SK-N-MC (cell line): ENCODE measurements around the gene DRP2.
"Not testable (repeated sequence)": the region's sequence is repeated elsewhere in the genome, so short reads cannot be mapped to it uniquely, and the experiment has no call there.

ENCODE experiments used
- DNase-seq: peaks from one replicate; pipeline ENCODE4 v3.0.0-alpha.2; 2011; ENCODE audit warnings: low read depth, low spot score
- H3K27ac ChIP-seq: fragments of 200-600 bp; sonication (generic); 2 replicates; pipeline ENCODE4 v1.5.1; 2016; ENCODE audit warnings: mixed run types
- H3K36me3 ChIP-seq: fragments of 200-600 bp; sonication (generic); 2 replicates; pipeline ENCODE4 v1.6.1; 2017; ENCODE audit warnings: antibody characterized with exemption, low read length, mixed read lengths; ENCODE audit not compliant: insufficient read depth
- H3K4me3 ChIP-seq: fragments of 200-600 bp; sonication (generic); 2 replicates; pipeline ENCODE4 v1.5.1; 2016
- H3K9ac ChIP-seq: fragments of 200-600 bp; sonication (generic); 2 replicates; pipeline ENCODE4 v1.8.0; 2017; ENCODE audit warnings: mixed run types, mixed read lengths; ENCODE audit not compliant: insufficient read length
- H3K9me3 ChIP-seq: fragments of 200-600 bp; sonication (generic); 2 replicates; pipeline ENCODE4 v1.6.1; 2017; ENCODE audit warnings: low read depth, mild to moderate bottlenecking, antibody characterized with exemption, low read length, moderate library complexity, mixed read lengths
- EZH2 ChIP-seq: fragments of 200-600 bp; sonication (generic); IDR thresholded peaks from one replicate; pipeline ENCODE4 v1.6.1; 2017; ENCODE audit warnings: antibody characterized with exemption
- FOXP2 ChIP-seq: optimal IDR thresholded peaks from 2 replicates; pipeline ENCODE3; 2011; ENCODE audit warnings: mild to moderate bottlenecking, moderate library complexity; ENCODE audit not compliant: insufficient read depth; ENCODE audit errors: extremely low read length, control extremely low read depth
- POLR2AphosphoS5 ChIP-seq: IDR thresholded peaks from 2 replicates; pipeline ENCODE4 v1.6.1; 2012; ENCODE audit warnings: mild to moderate bottlenecking, low read depth, low read length, borderline replicate concordance

The DRP2 gene, protein sequence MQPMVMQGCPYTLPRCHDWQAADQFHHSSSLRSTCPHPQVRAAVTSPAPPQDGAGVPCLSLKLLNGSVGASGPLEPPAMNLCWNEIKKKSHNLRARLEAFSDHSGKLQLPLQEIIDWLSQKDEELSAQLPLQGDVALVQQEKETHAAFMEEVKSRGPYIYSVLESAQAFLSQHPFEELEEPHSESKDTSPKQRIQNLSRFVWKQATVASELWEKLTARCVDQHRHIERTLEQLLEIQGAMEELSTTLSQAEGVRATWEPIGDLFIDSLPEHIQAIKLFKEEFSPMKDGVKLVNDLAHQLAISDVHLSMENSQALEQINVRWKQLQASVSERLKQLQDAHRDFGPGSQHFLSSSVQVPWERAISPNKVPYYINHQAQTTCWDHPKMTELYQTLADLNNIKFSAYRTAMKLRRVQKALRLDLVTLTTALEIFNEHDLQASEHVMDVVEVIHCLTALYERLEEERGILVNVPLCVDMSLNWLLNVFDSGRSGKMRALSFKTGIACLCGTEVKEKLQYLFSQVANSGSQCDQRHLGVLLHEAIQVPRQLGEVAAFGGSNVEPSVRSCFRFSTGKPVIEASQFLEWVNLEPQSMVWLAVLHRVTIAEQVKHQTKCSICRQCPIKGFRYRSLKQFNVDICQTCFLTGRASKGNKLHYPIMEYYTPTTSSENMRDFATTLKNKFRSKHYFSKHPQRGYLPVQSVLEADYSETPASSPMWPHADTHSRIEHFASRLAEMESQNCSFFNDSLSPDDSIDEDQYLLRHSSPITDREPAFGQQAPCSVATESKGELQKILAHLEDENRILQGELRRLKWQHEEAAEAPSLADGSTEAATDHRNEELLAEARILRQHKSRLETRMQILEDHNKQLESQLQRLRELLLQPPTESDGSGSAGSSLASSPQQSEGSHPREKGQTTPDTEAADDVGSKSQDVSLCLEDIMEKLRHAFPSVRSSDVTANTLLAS

DNA sequence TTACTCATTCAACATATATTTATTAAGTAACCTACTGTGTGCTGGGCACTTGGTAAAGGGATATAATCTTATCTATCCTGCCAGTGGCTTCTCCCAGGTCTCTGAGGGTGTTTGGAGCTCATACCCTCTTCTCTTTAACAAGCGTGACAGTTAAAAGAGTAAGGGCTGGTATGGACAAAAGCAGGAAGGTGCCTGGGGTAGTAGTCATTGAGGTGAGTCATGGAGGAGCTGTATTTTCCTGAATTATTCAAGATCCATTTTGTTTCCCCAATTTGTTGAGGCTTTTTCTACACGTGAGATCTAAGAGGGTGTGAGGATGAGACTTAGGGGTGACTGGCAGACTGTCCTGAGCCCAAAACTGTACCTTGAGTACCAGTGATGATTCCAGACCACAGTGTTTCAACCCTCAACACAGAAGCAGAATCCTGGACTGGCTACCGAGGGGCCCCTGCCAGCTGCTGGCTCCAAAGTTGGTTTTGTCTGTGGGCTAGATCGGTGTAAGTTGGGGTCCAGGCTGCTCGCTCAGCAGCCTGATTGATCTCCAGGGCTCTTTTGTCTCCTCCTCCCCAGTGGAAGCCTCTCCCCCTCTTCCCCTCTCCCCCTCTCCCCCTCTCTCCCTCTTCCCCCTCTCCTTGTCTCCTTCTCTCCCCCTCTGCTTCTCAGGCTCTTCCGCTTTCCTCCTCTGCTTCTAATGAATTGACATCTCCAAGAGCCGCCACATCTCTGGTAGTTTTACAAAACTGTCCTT is at the start of gene DRP2:
TSS of gene DRP2 (plus strand) at position 671 of the 748 bp plus-strand sequence. CDS start 11,862 bp downstream, outside the sequence.
- Histone ChIP-seq H3K9ac (no peak within 1 kb of the TSS), H3K4me3 (no peak within 1 kb of the TSS)

DNA sequence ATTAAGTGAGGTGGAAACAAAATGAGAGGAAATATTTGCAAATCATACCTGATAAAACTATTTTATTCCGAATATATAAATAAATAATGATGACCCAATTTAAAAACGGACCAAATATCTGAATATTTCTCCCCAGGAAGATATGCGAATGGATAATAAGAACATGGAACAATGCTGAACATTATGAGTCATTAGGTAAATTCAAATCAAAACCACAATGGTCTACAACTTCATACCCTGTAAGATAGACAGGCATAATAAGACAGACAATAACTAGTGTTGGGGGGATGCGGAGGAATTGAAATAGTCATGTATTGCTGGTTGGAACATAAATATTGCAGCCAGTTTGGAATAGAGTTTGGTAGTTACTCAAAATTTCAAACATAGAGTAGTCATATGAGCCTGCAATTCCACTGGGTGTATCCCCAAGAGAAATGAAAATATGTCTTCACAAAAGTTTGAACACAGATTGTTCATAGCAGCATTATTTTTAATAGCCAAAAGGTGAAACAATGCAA is 47.6 kb upstream of the DRP2 start:
- Histone ChIP-seq H3K9me3 (no peaks in the 10 kb centered on the region), H3K27ac (no peak overlapping the region), H3K4me3 (no peak overlapping the region), H3K36me3 (no peaks in the 10 kb centered on the region), H3K9ac (no peak overlapping the region)
- no peak for TF ChIP-seq EZH2
- TF ChIP-seq FOXP2, result no peak
- TF ChIP-seq POLR2AphosphoS5, result no peak
- no peak for DNase-seq

More for the DNA sequence above, at the start of gene DRP2:
- DNase-seq, result no peak
- Histone ChIP-seq H3K36me3 (no peaks in the 10 kb centered on the region), H3K27ac (no peak within 1 kb of the TSS), H3K9me3 (no peaks in the 10 kb centered on the region)
- TF ChIP-seq POLR2AphosphoS5, result no peak
- no peak for TF ChIP-seq FOXP2
- no peak for TF ChIP-seq EZH2

GRCh38 chrX:101176439-101176838 is 43.1 kb upstream of the DRP2 start:
- no peak for DNase-seq
- no peaks in the 10 kb centered on the region for H3K9me3 ChIP-seq
- H3K9ac ChIP-seq, result no peak overlapping the region
- no peak overlapping the region for H3K27ac ChIP-seq
- no peak for TF ChIP-seq FOXP2
- TF ChIP-seq POLR2AphosphoS5, result no peak
- no peak for TF ChIP-seq EZH2
- H3K4me3 ChIP-seq, result no peak overlapping the region
- H3K36me3 ChIP-seq, result no peaks in the 10 kb centered on the region

GRCh38 chrX:101184876-101185275 is 34.7 kb upstream of the DRP2 start:
- not testable (repeated sequence) for DNase-seq, H3K27ac ChIP-seq, H3K9me3 ChIP-seq, H3K9ac ChIP-seq, H3K36me3 ChIP-seq, H3K4me3 ChIP-seq

GRCh38 chrX:101187961-101188360 is 31.6 kb upstream of the DRP2 start:
- H3K27ac ChIP-seq, DNase-seq, H3K36me3 ChIP-seq, H3K4me3 ChIP-seq, H3K9ac ChIP-seq, H3K9me3 ChIP-seq: not testable (repeated sequence)

DNA sequence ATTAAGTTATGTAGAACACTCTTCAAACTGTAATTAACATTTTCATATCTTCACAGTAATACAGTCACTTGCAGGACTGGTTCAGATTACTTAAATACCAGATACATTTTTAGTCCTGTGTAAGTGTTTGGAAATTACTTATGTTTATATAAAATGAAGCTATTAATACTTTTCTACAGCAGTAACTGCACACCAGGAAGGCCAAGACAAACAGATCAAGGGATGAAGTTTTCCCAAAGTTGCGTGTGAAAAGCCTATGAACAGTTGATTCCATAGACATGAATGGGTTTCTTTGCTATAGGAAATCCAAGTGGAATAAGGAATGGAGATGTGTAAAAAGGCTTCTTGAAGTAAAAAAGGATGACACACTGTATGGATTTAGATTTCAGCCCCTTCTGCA is 28.9 kb upstream of the DRP2 start:
- Histone ChIP-seq H3K27ac (no peak overlapping the region), H3K9me3 (no peaks in the 10 kb centered on the region), H3K4me3 (no peak overlapping the region), H3K9ac (no peak overlapping the region), H3K36me3 (no peaks in the 10 kb centered on the region)
- TF ChIP-seq POLR2AphosphoS5, result no peak
- no peak for TF ChIP-seq FOXP2
- no peak for TF ChIP-seq EZH2
- no peak for DNase-seq

DNA sequence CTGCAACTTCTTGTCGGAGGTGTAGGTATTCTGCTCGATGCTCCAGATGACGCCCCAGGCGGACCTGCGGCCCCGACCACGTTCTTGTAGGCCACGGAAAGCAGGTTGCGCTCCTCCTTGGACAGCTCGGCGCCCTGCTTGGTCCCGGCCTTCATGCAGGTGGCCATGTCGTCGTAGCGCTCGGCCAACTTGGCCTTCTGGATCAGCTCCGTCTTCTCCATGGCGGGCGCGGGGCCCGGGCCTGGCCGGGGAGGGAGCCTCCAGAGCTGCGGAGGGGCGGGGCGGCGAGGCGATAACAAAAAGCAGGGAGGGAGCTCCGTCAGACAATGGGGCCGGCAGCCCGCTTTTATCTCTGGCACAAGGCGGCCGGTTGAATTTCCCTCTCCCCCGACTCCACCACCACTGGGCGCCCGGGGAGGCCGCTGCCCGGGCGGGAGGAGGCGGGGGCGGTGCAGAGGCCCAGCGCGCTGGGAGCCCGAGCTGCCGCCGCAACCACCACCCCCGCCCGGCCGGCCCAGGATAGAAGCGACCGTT is 28.3 kb upstream of the DRP2 start:
- H3K36me3 ChIP-seq, result no peaks in the 10 kb centered on the region
- no peak overlapping the region for H3K9ac ChIP-seq
- TF ChIP-seq EZH2 (no peak), FOXP2 (no peak), POLR2AphosphoS5 (no peak)
- no peak overlapping the region for H3K4me3 ChIP-seq
- DNase-seq, result no peak
- no peak overlapping the region for H3K27ac ChIP-seq
- no peaks in the 10 kb centered on the region for H3K9me3 ChIP-seq

- Histone ChIP-seq H3K9me3 (no peaks in the 10 kb centered on the region), H3K4me3 (no peak overlapping the region), H3K9ac (no peak overlapping the region), H3K36me3 (no peaks in the 10 kb centered on the region), H3K27ac (no peak overlapping the region)
- DNase-seq, result no peak
- TF ChIP-seq EZH2 (no peak), FOXP2 (no peak), POLR2AphosphoS5 (no peak)
These were observed 24.0 kb upstream of the DRP2 start for GRCh38 chrX:101195442-101196173.
